Neural progenitor cell (in vitro differentiated cells): ENCODE measurements around the gene PRKAG1. TPM values are rescaled to one million over a fixed set of nuclear protein-coding genes. Genes with fewer than 3 reads are reported as not detected.
"Not testable (repeated sequence)": the region's sequence is repeated elsewhere in the genome, so short reads cannot be mapped to it uniquely, and the experiment has no call there.

Experiments used
- DNase-seq: peaks from one replicate; pipeline ENCODE4 v3.0.0-alpha.2; 2016; ENCODE audit warnings: low spot score
- H2AFZ ChIP-seq: fragments of 200-600 bp; sonication (generic); replicated peaks from 2 replicates; pipeline ENCODE4 v1.6.1; 2016; ENCODE audit warnings: antibody characterized with exemption
- H3F3A ChIP-seq: fragments of 200-600 bp; sonication (generic); 2 replicates; pipeline ENCODE4 v1.6.1; 2016; ENCODE audit warnings: antibody characterized with exemption, low read depth
- H3K27ac ChIP-seq: fragments of 200-600 bp; sonication (generic); 2 replicates; pipeline ENCODE4 v1.5.1; 2016; ENCODE audit warnings: mild to moderate bottlenecking
- H3K27me3 ChIP-seq: fragments of 200-600 bp; sonication (generic); 2 replicates; pipeline ENCODE4 v1.6.1; 2016; ENCODE audit warnings: mild to moderate bottlenecking, moderate library complexity
- H3K36me3 ChIP-seq: fragments of 200-600 bp; sonication (generic); 2 replicates; pipeline ENCODE4 v1.5.1; 2016
- H3K4me1 ChIP-seq: fragments of 200-600 bp; sonication (generic); 2 replicates; pipeline ENCODE4 v1.6.1; 2016; ENCODE audit warnings: mixed run types
- H3K4me2 ChIP-seq: fragments of 200-600 bp; sonication (generic); 2 replicates; pipeline ENCODE4 v1.6.1; 2016
- H3K4me3 ChIP-seq: fragments of 200-600 bp; sonication (generic); 2 replicates; pipeline ENCODE4 v1.5.1; 2016
- H3K79me2 ChIP-seq: fragments of 200-600 bp; sonication (generic); 2 replicates; pipeline ENCODE4 v1.6.1; 2016; ENCODE audit warnings: low read depth
- H3K9ac ChIP-seq: fragments of 200-600 bp; sonication (generic); 2 replicates; pipeline ENCODE4 v1.6.1; 2016
- H3K9me3 ChIP-seq: fragments of 200-600 bp; sonication (generic); 2 replicates; pipeline ENCODE4 v1.5.1; 2016; ENCODE audit warnings: low read depth
- H4K20me1 ChIP-seq: fragments of 200-600 bp; sonication (generic); 2 replicates; pipeline ENCODE4 v1.6.1; 2016; ENCODE audit warnings: low read depth
- H3K27ac Mint-ChIP-seq: 3 replicates; pipeline ENCODE4 v1.8.0; 2021; ENCODE audit warnings: mixed read lengths
- H3K27me3 Mint-ChIP-seq: 2 replicates; pipeline ENCODE4 v1.8.0; 2022; ENCODE audit warnings: low read depth, mild to moderate bottlenecking, inconsistent platforms, moderate library complexity, mixed read lengths; ENCODE audit not compliant: insufficient read depth
- H3K36me3 Mint-ChIP-seq: 3 replicates; pipeline ENCODE4 v1.8.0; 2021; ENCODE audit warnings: mixed read lengths
- H3K4me1 Mint-ChIP-seq: 3 replicates; pipeline ENCODE4 v1.8.0; 2021; ENCODE audit warnings: mixed read lengths
- H3K4me3 Mint-ChIP-seq: 3 replicates; pipeline ENCODE4 v1.8.0; 2021; ENCODE audit warnings: mild to moderate bottlenecking, moderate library complexity, mixed read lengths
- H3K9me3 Mint-ChIP-seq: 3 replicates; pipeline ENCODE4 v1.8.0; 2020; ENCODE audit warnings: mixed read lengths
- CTCF ChIP-seq: fragments of 200-600 bp; sonication (generic); IDR thresholded peaks from 2 replicates; pipeline ENCODE4 v1.5.1; 2017; ENCODE audit warnings: antibody characterized with exemption, mild to moderate bottlenecking
- EZH2 ChIP-seq: fragments of 200-600 bp; sonication (generic); IDR thresholded peaks from 2 replicates; pipeline ENCODE4 v1.6.1; 2017; ENCODE audit warnings: antibody characterized with exemption, mild to moderate bottlenecking, moderate library complexity
- EZH2phosphoT487 ChIP-seq: fragments of 200-600 bp; sonication (generic); IDR thresholded peaks from 2 replicates; pipeline ENCODE4 v1.6.1; 2017; ENCODE audit warnings: antibody characterized with exemption
- total RNA-seq: library from RNA; depleted of rRNA; stranded (reverse); fragments of >200 nt; gene quantifications from 2 replicates; pipeline ENCODE4 v1.2.3, GENCODE V29; 2015; ENCODE audit warnings: low replicate concordance

Gene PRKAG1
- total RNA-seq: 32.4 and 41.8 TPM in 2 replicates

- peak within 1 kb of the TSS; percentile 93 for H3K27ac ChIP-seq
- H3K9ac ChIP-seq: peak within 1 kb of the TSS; percentile 69
- peak; percentile 99 for DNase-seq
- peak within 1 kb of the TSS; percentile 83 for H2AFZ ChIP-seq
- TF ChIP-seq EZH2: no peak
- TF ChIP-seq EZH2phosphoT487: peak; percentile 50
- peak; percentile 66 for TF ChIP-seq CTCF
- Mint-ChIP-seq H3K9me3 (no peaks in the 10 kb centered on the region), H3K4me1 (peaks cover 19% of the 10 kb centered on the region), H3K27ac (peak within 1 kb of the TSS; percentile 94), H3K36me3 (peaks cover 15% of the 10 kb centered on the region), H3K27me3 (peaks cover 3% of the 10 kb centered on the region), H3K4me3 (peak within 1 kb of the TSS; percentile 95)
- H3K4me1 ChIP-seq: peaks cover 3% of the 10 kb centered on the region
- no peaks in the 10 kb centered on the region for H3K79me2 ChIP-seq
- H3K36me3 ChIP-seq: no peaks in the 10 kb centered on the region
- peaks cover 4% of the 10 kb centered on the region for H4K20me1 ChIP-seq
- peak within 1 kb of the TSS; percentile 80 for H3K4me3 ChIP-seq
- no peaks in the 10 kb centered on the region for H3K27me3 ChIP-seq
- H3K4me2 ChIP-seq: peak within 1 kb of the TSS; percentile 91
- H3F3A ChIP-seq: peaks cover 30% of the 10 kb centered on the region
- H3K9me3 ChIP-seq: no peaks in the 10 kb centered on the region
Measured at GRCh38 chr12:49018261-49019119, at the start of gene PRKAG1. Gene PRKAG1 (minus strand): TSS chr12:49018776. CDS start chr12:49018740, 36 bp downstream.

GRCh38 chr12:49066120-49066519 lies 47.5 kb upstream of the PRKAG1 start:
- H4K20me1 ChIP-seq: no peaks in the 10 kb centered on the region
- peaks cover 5% of the 10 kb centered on the region for H3K4me1 ChIP-seq
- peaks cover 19% of the 10 kb centered on the region for H3K4me1 Mint-ChIP-seq
- peaks cover 11% of the 10 kb centered on the region for H3F3A ChIP-seq
- H3K27me3 Mint-ChIP-seq: peaks cover 18% of the 10 kb centered on the region
- no peaks in the 10 kb centered on the region for H3K36me3 ChIP-seq
- H3K4me3 ChIP-seq: no peak overlapping the region
- H3K4me3 Mint-ChIP-seq: peak overlapping the region; percentile 11
- H3K27ac ChIP-seq: no peak overlapping the region
- no peaks in the 10 kb centered on the region for H3K9me3 Mint-ChIP-seq
- H3K9me3 ChIP-seq: no peaks in the 10 kb centered on the region
- H3K4me2 ChIP-seq: no peak overlapping the region
- DNase-seq: no peak
- H3K27me3 ChIP-seq: peaks cover 30% of the 10 kb centered on the region
- no peak overlapping the region for H3K27ac Mint-ChIP-seq
- no peak overlapping the region for H3K9ac ChIP-seq
- no peaks in the 10 kb centered on the region for H3K79me2 ChIP-seq
- no peak for TF ChIP-seq CTCF
- H3K36me3 Mint-ChIP-seq: peaks cover 3% of the 10 kb centered on the region
- H2AFZ ChIP-seq: no peak overlapping the region

GRCh38 chr12:49064767-49065152 lies 46.2 kb upstream of the PRKAG1 start:
- Histone ChIP-seq H3K9me3 (no peaks in the 10 kb centered on the region), H4K20me1 (peaks cover under 1% of the 10 kb centered on the region), H3K9ac (no peak overlapping the region), H2AFZ (no peak overlapping the region), H3K27ac (no peak overlapping the region), H3K4me1 (peaks cover 5% of the 10 kb centered on the region), H3K4me3 (no peak overlapping the region), H3K79me2 (peaks cover 8% of the 10 kb centered on the region), H3K27me3 (peaks cover 25% of the 10 kb centered on the region), H3K4me2 (no peak overlapping the region), H3K36me3 (no peaks in the 10 kb centered on the region), H3F3A (peaks cover 12% of the 10 kb centered on the region)
- H3K36me3 Mint-ChIP-seq: peaks cover 3% of the 10 kb centered on the region
- H3K9me3 Mint-ChIP-seq: no peaks in the 10 kb centered on the region
- H3K4me1 Mint-ChIP-seq: peaks cover 15% of the 10 kb centered on the region
- no peak overlapping the region for H3K4me3 Mint-ChIP-seq
- peaks cover 17% of the 10 kb centered on the region for H3K27me3 Mint-ChIP-seq
- TF ChIP-seq EZH2: no peak
- no peak for TF ChIP-seq CTCF
- TF ChIP-seq EZH2phosphoT487: no peak
- H3K27ac Mint-ChIP-seq: no peak overlapping the region
- DNase-seq: no peak

GRCh38 chr12:49061916-49062315 lies 43.3 kb upstream of the PRKAG1 start:
- not testable (repeated sequence) for H3K27ac Mint-ChIP-seq

More at GRCh38 chr12:49061916-49062315, 43.3 kb upstream of the PRKAG1 start:
- H2AFZ ChIP-seq, DNase-seq, H3K27me3 ChIP-seq, H3K9ac ChIP-seq, H3K4me2 ChIP-seq, H3K27ac ChIP-seq, H3K9me3 Mint-ChIP-seq, H3K4me3 ChIP-seq, H3K36me3 ChIP-seq, H3K36me3 Mint-ChIP-seq, H3K27me3 Mint-ChIP-seq, H3F3A ChIP-seq, H3K9me3 ChIP-seq: not testable (repeated sequence)
- Mint-ChIP-seq H3K4me3 (peak overlapping the region; percentile 96), H3K4me1 (peaks cover 30% of the 10 kb centered on the region)
- peaks cover 21% of the 10 kb centered on the region for H3K4me1 ChIP-seq
- H3K79me2 ChIP-seq: peaks cover 37% of the 10 kb centered on the region
- H4K20me1 ChIP-seq: peaks cover 29% of the 10 kb centered on the region
